Renal pelvis (tissue), 4 donors: Measurements from ENCODE around the gene CNFN. TPM values are rescaled to one million over a fixed set of nuclear protein-coding genes. Genes with fewer than 3 reads are reported as not detected.

Source experiments
- DNase-seq: peaks from one replicate; pipeline ENCODE4 v3.0.0-alpha.2; 2013
- polyA plus RNA-seq, 3 donors: library from polyadenylated mRNA; unstranded; fragments of 120-200 nt; gene quantifications; one replicate each; pipeline ENCODE4 v1.2.1, GENCODE V29; 2013; ENCODE audit not compliant: insufficient read length in 3 of 3

CNFN gene
- polyA plus RNA-seq, 3 donors, result 0.59 to 2.1 (median 2.0) TPM

GRCh38 chr19:42410371-42410770 is 20.3 kb upstream of the CNFN start:
- DNase-seq, result no peak

GRCh38 chr19:42409477-42409876 is 19.4 kb upstream of the CNFN start:
- no peak for DNase-seq

GRCh38 chr19:42407816-42408175 is 17.7 kb upstream of the CNFN start:
- no peak for DNase-seq

GRCh38 chr19:42407085-42407815 is 17.2 kb upstream of the CNFN start:
- no peak for DNase-seq

GRCh38 chr19:42406111-42406510 is 16.0 kb upstream of the CNFN start:
- DNase-seq, result no peak

GRCh38 chr19:42403586-42403985 is 13.5 kb upstream of the CNFN start:
- DNase-seq, result no peak

GRCh38 chr19:42402376-42403116 is 12.4 kb upstream of the CNFN start:
- DNase-seq, result no peak

- peak; percentile 87 for DNase-seq
These were observed 11.5 kb upstream of the CNFN start for GRCh38 chr19:42401365-42402303.

- DNase-seq, result no peak
These were observed 10.3 kb upstream of the CNFN start for GRCh38 chr19:42400404-42400803.

- DNase-seq, result no peak
These were observed 7.4 kb upstream of the CNFN start for GRCh38 chr19:42397263-42398166.

- peak; percentile 99 for DNase-seq
These were observed 6.5 kb upstream of the CNFN start for GRCh38 chr19:42396381-42397262.

- DNase-seq, result no peak
These were observed 4.7 kb upstream of the CNFN start for GRCh38 chr19:42394751-42395150.

- no peak for DNase-seq
These were observed 2.1 kb upstream of the CNFN start for GRCh38 chr19:42392165-42392564.

GRCh38 chr19:42388851-42389489 is 1.1 kb downstream of the CNFN start:
- DNase-seq, result no peak

- DNase-seq, result peak; percentile 59
These were observed 3.0 kb downstream of the CNFN start for GRCh38 chr19:42386974-42387707.

- DNase-seq, result no peak
These were observed 9.9 kb downstream of the CNFN start for GRCh38 chr19:42380155-42380554.

GRCh38 chr19:42378225-42379215 is 11.6 kb downstream of the CNFN start:
- DNase-seq, result no peak

GRCh38 chr19:42376177-42376555 is 13.9 kb downstream of the CNFN start:
- no peak for DNase-seq
